Left ventricle myocardium inferior (tissue), 1 donor: ENCODE results near the gene NT5C. TPM values are rescaled to one million over a fixed set of nuclear protein-coding genes. Genes with fewer than 3 reads are reported as not detected.
"Not testable (repeated sequence)": the region's sequence is repeated elsewhere in the genome, so short reads cannot be mapped to it uniquely, and the experiment has no call there.

Experiments
- DNase-seq: peaks from one replicate; pipeline ENCODE4 v3.0.0-alpha.2; 2020
- H3K27ac ChIP-seq: fragments of 200-600 bp; replicated peaks from 2 replicates; pipeline ENCODE4 v1.8.0; 2021
- H3K27me3 ChIP-seq: fragments of 200-600 bp; 2 replicates; pipeline ENCODE4 v1.8.0; 2021; ENCODE audit warnings: low read depth
- H3K36me3 ChIP-seq: fragments of 200-600 bp; 2 replicates; pipeline ENCODE4 v1.8.0; 2021
- H3K4me1 ChIP-seq: fragments of 200-600 bp; 2 replicates; pipeline ENCODE4 v1.8.0; 2021
- H3K4me3 ChIP-seq: fragments of 200-600 bp; 2 replicates; pipeline ENCODE4 v1.8.0; 2021; ENCODE audit warnings: mild to moderate bottlenecking, moderate library complexity
- H3K9me3 ChIP-seq: fragments of 200-600 bp; replicated peaks from 2 replicates; pipeline ENCODE4 v1.8.0; 2021
- CTCF ChIP-seq: fragments of 200-600 bp; IDR thresholded peaks from 2 replicates; pipeline ENCODE4 v1.8.0; 2021; ENCODE audit warnings: antibody characterized with exemption, mild to moderate bottlenecking, borderline replicate concordance
- intact Hi-C: fragments of 100-400 bp; cut with micrococcal nuclease; formaldehyde crosslinking; loops from one replicate; pipeline ENCODE4 v1.11.0; 2022
- total RNA-seq: library from RNA; stranded (reverse); fragmentation: NEBNext Ultra II Directional; extraction: Animal tissue kit (Norgen Biotek cat#: 25700); gene quantifications from one replicate; pipeline ENCODE4 v1.2.1, GENCODE V29; 2021
- donor health status: DM: no; HTN: yes; CAD: no; lungs with severe emphysema.

NT5C gene
- total RNA-seq, 1 donor from 2014 or later = 25.9 TPM

- peaks cover 9% of the 10 kb centered on the region for H3K36me3 ChIP-seq
- H3K9me3 ChIP-seq = no peaks in the 10 kb centered on the region
- intact Hi-C loops = no loop called here
- H3K4me3 ChIP-seq = peak overlapping the region; percentile 81
- TF ChIP-seq CTCF = peak; percentile 42
- peaks cover 26% of the 10 kb centered on the region for H3K4me1 ChIP-seq
- DNase-seq = peak; percentile 45
- no peaks in the 10 kb centered on the region for H3K27me3 ChIP-seq
- H3K27ac ChIP-seq = peak overlapping the region; percentile 92
Observed at GRCh38 chr17:75130632-75131277, 787 bp downstream of the NT5C start.

- H3K9me3 ChIP-seq = no peaks in the 10 kb centered on the region
- H3K4me1 ChIP-seq = peaks cover 28% of the 10 kb centered on the region
- peaks cover 9% of the 10 kb centered on the region for H3K36me3 ChIP-seq
- no peaks in the 10 kb centered on the region for H3K27me3 ChIP-seq
- H3K27ac ChIP-seq = peak overlapping the region; percentile 92
- no peak for DNase-seq
- H3K4me3 ChIP-seq = peak overlapping the region; percentile 81
- intact Hi-C loops = no loop called here
- no peak for TF ChIP-seq CTCF
Observed at GRCh38 chr17:75130059-75130631, 1.4 kb downstream of the NT5C start.

GRCh38 chr17:75129576-75129975 lies 2.0 kb downstream of the NT5C start:
- intact Hi-C loops = no loop called here

GRCh38 chr17:75128694-75129505 lies 2.6 kb downstream of the NT5C start:
- Histone ChIP-seq H3K36me3 (peaks cover 9% of the 10 kb centered on the region), H3K4me3 (no peak overlapping the region), H3K27ac (no peak overlapping the region), H3K27me3 (no peaks in the 10 kb centered on the region), H3K9me3 (no peaks in the 10 kb centered on the region), H3K4me1 (peaks cover 40% of the 10 kb centered on the region)
- intact Hi-C loops = no loop called here
- TF ChIP-seq CTCF = no peak
- no peak for DNase-seq

More at GRCh38 chr17:75129576-75129975, 2.0 kb downstream of the NT5C start:
- peaks cover 34% of the 10 kb centered on the region for H3K4me1 ChIP-seq
- peaks cover 9% of the 10 kb centered on the region for H3K36me3 ChIP-seq
- no peaks in the 10 kb centered on the region for H3K9me3 ChIP-seq
- no peak for TF ChIP-seq CTCF
- no peak overlapping the region for H3K4me3 ChIP-seq
- no peaks in the 10 kb centered on the region for H3K27me3 ChIP-seq
- H3K27ac ChIP-seq = no peak overlapping the region
- DNase-seq = no peak

GRCh38 chr17:75127936-75128335 lies 3.6 kb downstream of the NT5C start:
- H3K27ac ChIP-seq, H3K9me3 ChIP-seq, intact Hi-C loops, H3K4me3 ChIP-seq, H3K27me3 ChIP-seq, DNase-seq, H3K36me3 ChIP-seq: not testable (repeated sequence)
- peaks cover 43% of the 10 kb centered on the region for H3K4me1 ChIP-seq
